MM.1S (cell line): ENCODE data around the gene HIKESHI.

ENCODE experiments used
- EZH2 ChIP-seq: fragments of 300-600 bp; sonication (generic); optimal IDR thresholded peaks from 2 replicates; pipeline ENCODE3; 2017; ENCODE audit warnings: low read depth, mild to moderate bottlenecking, antibody characterized with exemption, low read length, mixed read lengths
- EZH2phosphoT487 ChIP-seq: fragments of 300-600 bp; sonication (generic); IDR thresholded peaks from 2 replicates; pipeline ENCODE4 v1.6.1; 2018; ENCODE audit warnings: antibody characterized with exemption, low read length
- TF ChIP-seq, protein P1 (sequence below): fragments of 300-600 bp; sonication (generic); IDR thresholded peaks from 2 replicates; pipeline ENCODE4 v1.5.1; 2016; ENCODE audit warnings: antibody characterized with exemption, low read length, mixed read lengths

DNA sequence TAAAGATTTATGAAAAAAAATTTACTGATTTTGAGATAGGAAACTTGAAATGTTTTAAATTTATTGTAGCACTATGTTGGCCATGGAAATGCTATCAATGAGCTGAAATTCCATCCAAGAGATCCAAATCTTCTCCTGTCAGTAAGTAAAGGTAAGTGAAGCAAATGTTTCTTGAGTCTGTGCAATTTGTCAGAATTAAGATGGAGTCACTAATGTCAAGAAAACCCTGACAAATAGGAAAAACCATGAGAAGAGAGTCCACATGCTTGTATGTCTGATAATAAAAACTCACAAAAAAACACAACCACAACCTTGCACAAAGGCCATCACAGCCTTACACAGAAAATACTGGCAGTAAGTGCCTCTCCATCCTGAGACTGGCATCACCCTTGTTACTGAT is 44.6 kb upstream of the HIKESHI start:
- no peak for TF ChIP-seq EZH2phosphoT487
- TF ChIP-seq, protein P1, sequence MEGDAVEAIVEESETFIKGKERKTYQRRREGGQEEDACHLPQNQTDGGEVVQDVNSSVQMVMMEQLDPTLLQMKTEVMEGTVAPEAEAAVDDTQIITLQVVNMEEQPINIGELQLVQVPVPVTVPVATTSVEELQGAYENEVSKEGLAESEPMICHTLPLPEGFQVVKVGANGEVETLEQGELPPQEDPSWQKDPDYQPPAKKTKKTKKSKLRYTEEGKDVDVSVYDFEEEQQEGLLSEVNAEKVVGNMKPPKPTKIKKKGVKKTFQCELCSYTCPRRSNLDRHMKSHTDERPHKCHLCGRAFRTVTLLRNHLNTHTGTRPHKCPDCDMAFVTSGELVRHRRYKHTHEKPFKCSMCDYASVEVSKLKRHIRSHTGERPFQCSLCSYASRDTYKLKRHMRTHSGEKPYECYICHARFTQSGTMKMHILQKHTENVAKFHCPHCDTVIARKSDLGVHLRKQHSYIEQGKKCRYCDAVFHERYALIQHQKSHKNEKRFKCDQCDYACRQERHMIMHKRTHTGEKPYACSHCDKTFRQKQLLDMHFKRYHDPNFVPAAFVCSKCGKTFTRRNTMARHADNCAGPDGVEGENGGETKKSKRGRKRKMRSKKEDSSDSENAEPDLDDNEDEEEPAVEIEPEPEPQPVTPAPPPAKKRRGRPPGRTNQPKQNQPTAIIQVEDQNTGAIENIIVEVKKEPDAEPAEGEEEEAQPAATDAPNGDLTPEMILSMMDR, result no peak
- TF ChIP-seq EZH2, result no peak
